ENCODE measurements around the gene SOCS6. TPM values are rescaled to one million over a fixed set of nuclear protein-coding genes. Genes with fewer than 3 reads are reported as not detected.

SOCS6 gene
- total RNA-seq, 1 experiment from 2014 or later: 53.4 TPM

DNA sequence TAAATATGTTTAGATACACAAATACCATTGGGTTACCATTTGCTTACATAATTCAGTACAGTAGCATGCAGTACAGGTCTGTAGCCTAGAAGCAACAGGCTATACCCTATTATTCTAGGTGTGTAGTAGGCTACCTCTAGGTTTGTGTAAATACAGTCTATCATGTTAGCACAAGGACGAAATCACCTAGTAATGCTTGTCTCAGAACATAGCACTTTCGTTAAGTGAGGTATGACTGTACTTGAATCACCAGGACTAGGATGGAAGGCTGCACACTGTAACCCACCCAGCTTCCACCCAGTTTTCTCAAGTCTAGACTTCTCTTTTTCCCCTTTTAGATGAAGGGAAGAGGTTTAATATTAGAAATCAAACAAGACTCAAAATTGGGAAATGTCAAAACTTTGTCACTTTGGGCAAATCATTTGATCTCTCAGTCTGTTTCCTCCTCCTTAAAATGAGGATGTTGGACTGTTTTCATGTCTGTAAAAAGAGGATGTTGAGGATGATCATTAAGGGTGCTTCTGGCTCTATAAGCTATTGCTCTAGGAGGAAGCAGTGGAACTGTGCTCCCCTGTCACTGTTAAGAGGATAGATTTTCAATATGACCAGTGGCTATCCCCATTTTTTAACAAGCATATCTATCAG is 3.7 kb upstream of the SOCS6 start:
- BruUV-seq (replicated peaks): no TSS peak

More for the DNA sequence above, 3.7 kb upstream of the SOCS6 start:
- TF ChIP-seq CBX3 (IDR thresholded peaks at IDR 0.05; ENCODE audit: low read depth): no peak
- no peak for TF ChIP-seq YY1 (IDR thresholded peaks at IDR 0.05; ENCODE audit: extremely low read depth, insufficient replicate concordance, low read depth, low read length)
- TF ChIP-seq, protein P1, sequence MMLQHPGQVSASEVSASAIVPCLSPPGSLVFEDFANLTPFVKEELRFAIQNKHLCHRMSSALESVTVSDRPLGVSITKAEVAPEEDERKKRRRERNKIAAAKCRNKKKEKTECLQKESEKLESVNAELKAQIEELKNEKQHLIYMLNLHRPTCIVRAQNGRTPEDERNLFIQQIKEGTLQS (IDR thresholded peaks at IDR 0.05): no peak
- TF ChIP-seq ZFX (IDR thresholded peaks at IDR 0.05): no peak
- TF ChIP-seq SIN3A (IDR thresholded peaks at IDR 0.05; ENCODE audit: low read depth): no peak
- TF ChIP-seq, protein P2, sequence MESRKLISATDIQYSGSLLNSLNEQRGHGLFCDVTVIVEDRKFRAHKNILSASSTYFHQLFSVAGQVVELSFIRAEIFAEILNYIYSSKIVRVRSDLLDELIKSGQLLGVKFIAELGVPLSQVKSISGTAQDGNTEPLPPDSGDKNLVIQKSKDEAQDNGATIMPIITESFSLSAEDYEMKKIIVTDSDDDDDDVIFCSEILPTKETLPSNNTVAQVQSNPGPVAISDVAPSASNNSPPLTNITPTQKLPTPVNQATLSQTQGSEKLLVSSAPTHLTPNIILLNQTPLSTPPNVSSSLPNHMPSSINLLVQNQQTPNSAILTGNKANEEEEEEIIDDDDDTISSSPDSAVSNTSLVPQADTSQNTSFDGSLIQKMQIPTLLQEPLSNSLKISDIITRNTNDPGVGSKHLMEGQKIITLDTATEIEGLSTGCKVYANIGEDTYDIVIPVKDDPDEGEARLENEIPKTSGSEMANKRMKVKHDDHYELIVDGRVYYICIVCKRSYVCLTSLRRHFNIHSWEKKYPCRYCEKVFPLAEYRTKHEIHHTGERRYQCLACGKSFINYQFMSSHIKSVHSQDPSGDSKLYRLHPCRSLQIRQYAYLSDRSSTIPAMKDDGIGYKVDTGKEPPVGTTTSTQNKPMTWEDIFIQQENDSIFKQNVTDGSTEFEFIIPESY (IDR thresholded peaks at IDR 0.05; ENCODE audit: extremely low read depth, insufficient replicate concordance, low read length): no peak
- no peak for TF ChIP-seq FOSL1 (IDR thresholded peaks at IDR 0.05; ENCODE audit: low read depth)
- TF ChIP-seq POLR2A (IDR thresholded peaks at IDR 0.05; ENCODE audit: borderline replicate concordance, extremely low read depth, insufficient read depth, insufficient read length): no peak
- TF ChIP-seq EZH2 (IDR thresholded peaks at IDR 0.05): no peak
- Histone ChIP-seq H3K36me3 (ENCODE audit: control insufficient read depth in 1 of 2, insufficient read depth in 2 of 2, low read length in 2 of 2) (peaks cover 0 to 4% of the 10 kb centered on the region in 2 experiments; a peak in 1 of 4 replicates), H3K9ac (ENCODE audit: low read length) (no peak overlapping the region), H2AFZ (ENCODE audit: low read depth, low read length, poor library complexity, severe bottlenecking) (no peak overlapping the region), H3K4me1 (ENCODE audit: control insufficient read depth in 1 of 2, insufficient read depth in 2 of 2, low read length in 2 of 2) (peaks cover 38 to 64% of the 10 kb centered on the region in 2 experiments), H3K79me2 (ENCODE audit: insufficient read depth, low read length) (peaks cover 17% of the 10 kb centered on the region), H3K9me2 (ENCODE audit: insufficient read depth) (no peaks in the 10 kb centered on the region), H3K9me3 (ENCODE audit: control insufficient read depth in 1 of 2, insufficient read depth in 1 of 2, low read depth in 1 of 2, low read length in 2 of 2) (peaks cover 0 to 7% of the 10 kb centered on the region in 2 experiments; a peak in 1 of 4 replicates), H3K4me2 (ENCODE audit: low read length) (peak overlapping the region; percentile 83; the same call in 1 of the 2 replicates), H3K27ac (ENCODE audit: low read depth, low read length) (peak overlapping the region; percentile 99; the same call in 1 of the 2 replicates), H4K20me1 (ENCODE audit: insufficient read depth) (no peaks in the 10 kb centered on the region), H3K27me3 (ENCODE audit: insufficient read depth, low read length) (no peaks in the 10 kb centered on the region), H3K4me3 (replicated peaks in 1 of 2; ENCODE audit: low read depth in 1 of 2, low read length in 2 of 2) (no peak overlapping the region)
- no peak for ATAC-seq
- ChIA-PET POLR2A (no interaction called here), RAD21 (ENCODE audit: low non-redundant PET in 1 of 2, low total read pairs in 2 of 2, uncharacterized antibody in 2 of 2, unreplicated experiment in 2 of 2) (no interaction called here), CTCF (no interaction called here)
- no peak for DNase-seq (ENCODE audit: low read depth, low spot score)
- intact Hi-C loops (cut with micrococcal nuclease): loop anchor here (5.0 kb wide), 1 partner anchor 88 kb away; no protein-coding TSS in a partner anchor

Data from HCT116 (cell line).